IPS-20b (cell line): Measurements from ENCODE around the gene REEP6.
"Not testable (repeated sequence)": the region's sequence is repeated elsewhere in the genome, so short reads cannot be mapped to it uniquely, and the experiment has no call there.

Source experiments
- H3K27ac ChIP-seq: one replicate; pipeline ENCODE4 v1.5.1; 2013; ENCODE audit warnings: low read length
- H3K27me3 ChIP-seq: 2 replicates; pipeline ENCODE4 v1.6.1; 2013; ENCODE audit warnings: mild to moderate bottlenecking, low read length, inconsistent platforms; ENCODE audit not compliant: insufficient read depth
- H3K36me3 ChIP-seq: 2 replicates; pipeline ENCODE4 v1.6.1; 2013; ENCODE audit warnings: low read depth, mild to moderate bottlenecking, inconsistent platforms, low read length, moderate library complexity; ENCODE audit not compliant: insufficient read depth
- H3K4me1 ChIP-seq: 2 replicates; pipeline ENCODE4 v1.6.1; 2013; ENCODE audit warnings: mild to moderate bottlenecking, control low read depth, inconsistent platforms, low read length, moderate library complexity; ENCODE audit not compliant: insufficient read depth
- H3K4me3 ChIP-seq: 2 replicates; pipeline ENCODE4 v1.5.1; 2013; ENCODE audit warnings: mild to moderate bottlenecking, low read length, inconsistent platforms
- H3K9ac ChIP-seq: 2 replicates; pipeline ENCODE4 v1.6.1; 2013; ENCODE audit warnings: low read depth, mild to moderate bottlenecking, inconsistent platforms, low read length, moderate library complexity
- H3K9me3 ChIP-seq: 2 replicates; pipeline ENCODE4 v1.6.1; 2013; ENCODE audit warnings: mild to moderate bottlenecking, low read depth, low read length, inconsistent platforms; ENCODE audit not compliant: insufficient read depth

REEP6 gene

GRCh38 chr19:1527650-1528309 is 36.8 kb downstream of the REEP6 start:
- Histone ChIP-seq H3K4me1 (no peaks in the 10 kb centered on the region), H3K9me3 (no peaks in the 10 kb centered on the region), H3K36me3 (no peaks in the 10 kb centered on the region), H3K9ac (no peak overlapping the region), H3K27me3 (peaks cover 35% of the 10 kb centered on the region), H3K27ac (no peak overlapping the region), H3K4me3 (no peak overlapping the region)

- H3K4me1 ChIP-seq = no peaks in the 10 kb centered on the region
- H3K9ac ChIP-seq = no peak overlapping the region
- no peaks in the 10 kb centered on the region for H3K36me3 ChIP-seq
- no peaks in the 10 kb centered on the region for H3K9me3 ChIP-seq
- H3K27me3 ChIP-seq = peaks cover 24% of the 10 kb centered on the region
- H3K27ac ChIP-seq = no peak overlapping the region
- H3K4me3 ChIP-seq = no peak overlapping the region
Observed at GRCh38 chr19:1528596-1529429, 37.8 kb downstream of the REEP6 start.

- Histone ChIP-seq H3K27me3 (peaks cover 18% of the 10 kb centered on the region), H3K9me3 (no peaks in the 10 kb centered on the region), H3K36me3 (no peaks in the 10 kb centered on the region), H3K4me1 (no peaks in the 10 kb centered on the region), H3K9ac (no peak overlapping the region), H3K4me3 (no peak overlapping the region), H3K27ac (no peak overlapping the region)
Observed at GRCh38 chr19:1529430-1529816, 38.4 kb downstream of the REEP6 start.

DNA sequence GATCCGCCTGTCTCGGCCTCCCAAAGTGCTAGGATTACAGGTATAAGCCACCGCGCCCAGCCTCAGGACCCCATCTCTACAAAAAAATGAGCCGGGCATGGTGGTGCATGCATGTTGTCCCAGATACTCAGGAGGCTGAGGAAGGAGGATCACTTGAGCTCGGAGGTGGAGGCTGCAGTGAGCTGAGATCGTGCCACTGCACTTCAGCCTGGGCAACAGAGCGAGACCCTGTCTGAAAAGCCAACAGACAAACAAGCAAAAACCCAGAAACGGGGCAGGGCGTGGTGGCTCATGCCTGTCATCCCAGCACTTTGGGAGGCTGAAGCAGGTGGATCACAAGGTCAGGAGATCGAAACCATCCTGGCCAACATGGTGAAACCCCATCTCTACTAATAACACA is 39.9 kb downstream of the REEP6 start:
- H3K9me3 ChIP-seq = not testable (repeated sequence)

GRCh38 chr19:1531587-1531986 is 40.6 kb downstream of the REEP6 start:
- Histone ChIP-seq H3K4me1 (no peaks in the 10 kb centered on the region), H3K27ac (no peak overlapping the region), H3K9me3 (no peaks in the 10 kb centered on the region), H3K4me3 (no peak overlapping the region), H3K36me3 (no peaks in the 10 kb centered on the region), H3K9ac (no peak overlapping the region), H3K27me3 (no peaks in the 10 kb centered on the region)

More for the DNA sequence above, 39.9 kb downstream of the REEP6 start:
- not testable (repeated sequence) for H3K4me3 ChIP-seq, H3K9ac ChIP-seq, H3K4me1 ChIP-seq, H3K27me3 ChIP-seq, H3K36me3 ChIP-seq, H3K27ac ChIP-seq

- no peak overlapping the region for H3K27ac ChIP-seq
- H3K4me3 ChIP-seq = no peak overlapping the region
- no peaks in the 10 kb centered on the region for H3K9me3 ChIP-seq
- no peak overlapping the region for H3K9ac ChIP-seq
- no peaks in the 10 kb centered on the region for H3K4me1 ChIP-seq
- no peaks in the 10 kb centered on the region for H3K36me3 ChIP-seq
- H3K27me3 ChIP-seq = no peaks in the 10 kb centered on the region
Observed at GRCh38 chr19:1532003-1532402, 41.0 kb downstream of the REEP6 start.

- H3K27ac ChIP-seq = no peak overlapping the region
- H3K36me3 ChIP-seq = no peaks in the 10 kb centered on the region
- no peak overlapping the region for H3K4me3 ChIP-seq
- H3K4me1 ChIP-seq = no peaks in the 10 kb centered on the region
- no peaks in the 10 kb centered on the region for H3K27me3 ChIP-seq
- H3K9ac ChIP-seq = no peak overlapping the region
- H3K9me3 ChIP-seq = no peaks in the 10 kb centered on the region
Observed at GRCh38 chr19:1533510-1534150, 42.6 kb downstream of the REEP6 start.

DNA sequence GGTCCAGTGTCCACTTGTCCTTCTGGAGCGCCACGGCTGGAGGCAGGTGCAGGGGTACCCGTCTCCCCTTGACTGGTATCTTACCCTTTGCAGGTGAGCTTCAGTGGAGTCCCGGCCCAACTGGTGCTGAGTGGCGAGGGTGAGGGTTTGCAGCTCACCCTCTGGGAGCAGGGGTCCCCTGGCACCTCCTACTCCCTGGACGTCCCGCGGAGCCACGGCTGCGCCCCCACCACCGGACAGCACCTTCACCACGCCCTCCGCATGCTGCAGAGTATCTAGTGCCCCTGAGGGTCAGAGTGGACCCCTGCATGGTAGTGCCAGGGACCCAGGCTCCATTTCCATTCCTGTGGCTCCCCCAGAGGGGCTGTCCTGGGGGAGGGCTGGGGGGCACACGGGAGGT is 44.0 kb downstream of the REEP6 start:
- no peaks in the 10 kb centered on the region for H3K27me3 ChIP-seq
- no peaks in the 10 kb centered on the region for H3K36me3 ChIP-seq
- H3K9me3 ChIP-seq = no peaks in the 10 kb centered on the region
- no peaks in the 10 kb centered on the region for H3K4me1 ChIP-seq
- H3K27ac ChIP-seq = no peak overlapping the region
- H3K4me3 ChIP-seq = no peak overlapping the region
- no peak overlapping the region for H3K9ac ChIP-seq

GRCh38 chr19:1535699-1536098 is 44.7 kb downstream of the REEP6 start:
- not testable (repeated sequence) for H3K36me3 ChIP-seq, H3K9ac ChIP-seq, H3K4me1 ChIP-seq, H3K27ac ChIP-seq, H3K4me3 ChIP-seq, H3K9me3 ChIP-seq, H3K27me3 ChIP-seq

DNA sequence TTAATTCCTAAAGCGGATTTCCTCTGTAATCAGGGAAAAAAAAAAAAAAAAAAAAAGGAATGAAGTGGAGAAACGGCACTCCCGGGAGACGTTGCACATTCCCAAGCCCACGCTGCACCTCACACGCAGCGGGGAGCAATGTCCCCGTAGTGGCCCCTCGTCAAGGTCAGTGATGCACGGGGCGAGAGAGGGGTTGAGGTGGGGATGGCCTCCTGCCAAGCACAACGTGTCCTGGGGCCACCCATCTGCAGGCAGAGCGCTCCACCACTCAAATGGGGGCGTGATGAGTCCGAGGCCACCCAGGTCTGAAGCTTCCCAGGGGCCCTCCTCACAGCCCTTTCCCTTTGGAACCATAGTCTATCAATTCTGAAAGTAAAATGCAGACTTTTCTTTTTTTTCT is 48.0 kb downstream of the REEP6 start:
- no peaks in the 10 kb centered on the region for H3K9me3 ChIP-seq
- no peak overlapping the region for H3K4me3 ChIP-seq
- H3K27me3 ChIP-seq = peaks cover 5% of the 10 kb centered on the region; the same call in 1 of the 2 replicates
- no peaks in the 10 kb centered on the region for H3K4me1 ChIP-seq
- H3K9ac ChIP-seq = no peak overlapping the region
- no peaks in the 10 kb centered on the region for H3K36me3 ChIP-seq
- H3K27ac ChIP-seq = no peak overlapping the region

DNA sequence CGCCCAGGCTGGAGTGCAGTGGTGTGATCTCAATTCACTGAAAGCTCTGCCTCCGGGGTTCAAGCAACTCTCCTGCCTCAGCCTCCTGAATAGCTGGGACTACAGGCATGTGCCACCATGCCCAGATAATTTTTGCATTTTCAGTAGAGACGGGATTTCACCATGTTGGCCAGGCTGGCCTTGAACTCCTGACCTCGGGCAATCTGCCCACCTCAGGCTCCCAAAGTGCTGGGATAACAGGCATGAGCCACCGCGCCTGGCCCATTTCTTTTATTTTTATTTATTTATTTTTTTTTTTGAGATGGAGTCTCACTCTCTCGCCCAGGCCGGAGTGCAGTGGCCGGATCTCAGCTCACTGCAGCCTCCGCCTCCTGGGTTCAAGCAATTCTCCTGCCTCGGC is 48.8 kb downstream of the REEP6 start:
- not testable (repeated sequence) for H3K4me1 ChIP-seq, H3K9me3 ChIP-seq, H3K36me3 ChIP-seq, H3K27me3 ChIP-seq, H3K4me3 ChIP-seq, H3K9ac ChIP-seq, H3K27ac ChIP-seq
